Endothelial cell of umbilical vein (primary cell): Measurements from ENCODE around the gene ZNF282. TPM values are rescaled to one million over a fixed set of nuclear protein-coding genes. Genes with fewer than 3 reads are reported as not detected.

ENCODE experiments used
- BruUV-seq: library from RNA; stranded (reverse); fragments of 400-500 nt; replicated peaks from 2 replicates; lab custom pipeline; 2021; lab: Mats Ljungman, UMichigan
- CTCF ChIA-PET: fragments of 300-600, 350-600 bp; sonication (Branson Sonifier 250); formaldehyde crosslinking; loops from one replicate; lab custom pipeline; 2021; ENCODE audit warnings: antibody characterized with exemption, inconsistent platforms; lab: Charles Lee
- POLR2A ChIA-PET: fragments of 300-600, 350-600 bp; sonication (Branson Sonifier 250); formaldehyde crosslinking; loops from one replicate; lab custom pipeline; 2021; ENCODE audit warnings: antibody characterized with exemption, inconsistent platforms; lab: Charles Lee
- DNase-seq: peaks from one replicate; pipeline ENCODE4 v3.0.0-alpha.2; 2011; ENCODE audit warnings: low read depth, low spot score
- FAIRE-seq: peaks from 2 replicates; lab custom pipeline; 2011; peaks lifted over from hg19 to GRCh38; lab: Jason Lieb, UNC
- H2AFZ ChIP-seq: 2 replicates; pipeline ENCODE4 v1.6.0; 2012; ENCODE audit warnings: low read depth, low read length, control low read depth, inconsistent platforms
- H3K27ac ChIP-seq: 2 replicates; pipeline ENCODE4 v1.5.1; 2011; ENCODE audit warnings: low read depth, mild to moderate bottlenecking, control low read depth, low read length, moderate library complexity; ENCODE audit not compliant: insufficient read depth
- H3K27me3 ChIP-seq, 2 experiments: 2 replicates each; pipeline versions ENCODE4 v1.6.0 to v1.6.1; 2011; ENCODE audit warnings: low read length in 2 of 2, mixed read lengths in 1 of 2; ENCODE audit not compliant: control insufficient read depth in 2 of 2, insufficient read depth in 2 of 2
- H3K36me3 ChIP-seq, 2 experiments: 2 replicates in 1 of 2; 3 replicates in 1 of 2; pipeline ENCODE4 v1.5.1; 2011; ENCODE audit warnings: low read length in 2 of 2, mild to moderate bottlenecking in 1 of 2, moderate library complexity in 1 of 2; ENCODE audit not compliant: control insufficient read depth in 2 of 2, insufficient read depth in 2 of 2; ENCODE audit errors: extremely low read depth in 1 of 2
- H3K4me1 ChIP-seq: 3 replicates; pipeline ENCODE4 v1.5.1; 2011; ENCODE audit warnings: mild to moderate bottlenecking, low read length; ENCODE audit not compliant: control insufficient read depth, insufficient read depth; ENCODE audit errors: extremely low read depth
- H3K4me2 ChIP-seq: 2 replicates; pipeline ENCODE4 v1.6.1; 2011; ENCODE audit warnings: low read length, control low read depth, mixed read lengths; ENCODE audit not compliant: insufficient read depth
- H3K4me3 ChIP-seq, 3 experiments: fragments of 200-600 bp in 1 of 3; sonication (generic), shearing (Covaris generic) in 1 of 3; replicated peaks in 1 of 3; 2 replicates each; pipeline ENCODE4 v1.5.1; 2011 to 2016; ENCODE audit warnings: control low read depth in 3 of 3, low read length in 3 of 3, mild to moderate bottlenecking in 2 of 3, inconsistent platforms in 1 of 3, low read depth in 1 of 3, moderate library complexity in 1 of 3; ENCODE audit not compliant: insufficient read depth in 1 of 3
- H3K79me2 ChIP-seq: 2 replicates; pipeline ENCODE4 v1.6.0; 2012; ENCODE audit warnings: low read length, inconsistent platforms; ENCODE audit not compliant: control insufficient read depth, insufficient read depth
- H3K9ac ChIP-seq: replicated peaks from 2 replicates; pipeline ENCODE3; 2011; ENCODE audit warnings: low read length, control low read depth; ENCODE audit not compliant: insufficient read depth; ENCODE audit errors: extremely low read depth
- H3K9me1 ChIP-seq: replicated peaks from 3 replicates; pipeline ENCODE4 v1.6.0; 2011; ENCODE audit warnings: mild to moderate bottlenecking, low read length; ENCODE audit not compliant: control insufficient read depth, insufficient read depth; ENCODE audit errors: extremely low read depth
- H3K9me3 ChIP-seq: replicated peaks from 2 replicates; pipeline ENCODE4 v1.5.1; 2012; ENCODE audit warnings: low read length, inconsistent platforms; ENCODE audit not compliant: control insufficient read depth, insufficient read depth
- H4K20me1 ChIP-seq: replicated peaks from 2 replicates; pipeline ENCODE3; 2011; ENCODE audit warnings: mild to moderate bottlenecking, low read length; ENCODE audit not compliant: control insufficient read depth, insufficient read depth; ENCODE audit errors: extremely low read depth
- CTCF ChIP-seq, 2 donors: IDR thresholded peaks; 1 replicate in 1 of 2; 2 replicates in 1 of 2; pipeline ENCODE4 v1.5.1; 2011; ENCODE audit warnings: low read length in 2 of 2, mild to moderate bottlenecking in 2 of 2, moderate library complexity in 2 of 2, control low read depth in 1 of 2, inconsistent platforms in 1 of 2, low read depth in 1 of 2; ENCODE audit not compliant: insufficient read depth in 1 of 2; ENCODE audit errors: extremely low read depth in 1 of 2
- EZH2 ChIP-seq: IDR thresholded peaks from 2 replicates; pipeline ENCODE4 v1.6.1; 2012; ENCODE audit warnings: borderline replicate concordance, low read depth, mild to moderate bottlenecking, moderate library complexity, low read length, inconsistent platforms; ENCODE audit not compliant: severe bottlenecking
- FOS ChIP-seq: IDR thresholded peaks from 2 replicates; pipeline ENCODE4 v1.6.1; 2011; ENCODE audit warnings: mild to moderate bottlenecking, low read length, moderate library complexity, borderline replicate concordance; ENCODE audit not compliant: insufficient read depth
- GATA2 ChIP-seq: IDR thresholded peaks from 2 replicates; pipeline ENCODE4 v1.7.0; 2011; ENCODE audit warnings: low read depth, mild to moderate bottlenecking, moderate library complexity, mixed read lengths, low read length; ENCODE audit not compliant: insufficient read length, insufficient read depth
- JUN ChIP-seq: IDR thresholded peaks from 2 replicates; pipeline ENCODE4 v1.6.1; 2011; ENCODE audit warnings: borderline replicate concordance, low read depth; ENCODE audit not compliant: insufficient read length, insufficient read depth
- MAX ChIP-seq: IDR thresholded peaks from 2 replicates; pipeline ENCODE4 v1.6.1; 2011; ENCODE audit not compliant: insufficient read depth, insufficient read length
- MYC ChIP-seq: IDR thresholded peaks from one replicate; pipeline ENCODE4 v1.6.1; 2011; ENCODE audit warnings: mild to moderate bottlenecking, low read depth, low read length
- POLR2A ChIP-seq: IDR thresholded peaks from 2 replicates; pipeline ENCODE4 v1.6.1; 2012; ENCODE audit warnings: low read depth, mild to moderate bottlenecking, control low read depth, low read length
- POLR2AphosphoS5 ChIP-seq: IDR thresholded peaks from 2 replicates; pipeline ENCODE4 v1.6.1; 2012; ENCODE audit warnings: low read depth, mild to moderate bottlenecking, control low read depth, low read length, moderate library complexity; ENCODE audit not compliant: insufficient read depth
- dilution Hi-C: fragments of 300-500 bp; cut with MboI; formaldehyde crosslinking; loops from one replicate; pipeline ENCODE4 v1.15.0; 2019; ENCODE audit warnings: low sequenced_read_pairs; ENCODE audit not compliant: extremely low pct_ligation_motif_present
- intact Hi-C: fragments of 100-400 bp; cut with micrococcal nuclease; formaldehyde crosslinking; loops from one replicate; pipeline ENCODE4 v1.10.0; 2022
- polyA plus RNA-seq, 4 experiments: library from polyadenylated mRNA; depleted of rRNA in 3 of 4; stranded (reverse) in 3 of 4; unstranded in 1 of 4; fragments of >200 nt; gene quantifications; 2 replicates each; pipeline versions ENCODE4 v1.2.1 to v1.2.3, GENCODE V29; 2011 to 2012; ENCODE audit warnings: missing spikeins in 1 of 4
- total RNA-seq: library from RNA; stranded (reverse); gene quantifications from 2 replicates; pipeline ENCODE4 v1.2.3, GENCODE V29; 2021

Gene ZNF282
- total and polyA plus RNA-seq, 2 donors (not counting 3 experiments of a cell fraction or from before 2014, with no cell fraction given), result 20.0 to 34.4 TPM

DNA sequence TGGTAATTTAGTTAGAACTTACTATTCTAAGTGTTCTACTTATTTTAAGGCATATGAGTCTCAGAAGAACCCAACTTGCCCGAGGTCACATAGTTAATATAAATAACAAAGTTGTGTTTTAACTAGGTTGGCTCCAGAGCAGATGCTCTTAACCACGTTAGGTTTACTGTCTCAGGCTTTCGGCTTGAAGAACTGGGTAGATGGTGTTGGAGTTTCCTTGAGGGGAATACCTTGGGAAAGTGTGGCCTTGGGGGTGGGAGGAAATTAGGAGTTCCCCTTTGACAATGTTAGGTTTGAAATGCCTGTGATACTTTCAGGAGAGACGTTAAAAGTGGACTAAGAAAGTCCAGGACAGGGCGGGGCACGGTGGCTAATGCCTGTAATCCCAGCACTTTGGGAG, 38.4 kb upstream of the ZNF282 start:
- CTCF ChIA-PET, result interaction anchor here (1.4 kb wide), 1 partner anchor 10 kb away, joined by 4 read pairs; the partner anchor contains the start of gene ZNF398
- H3K4me3 ChIP-seq, result no peak overlapping the region
- intact Hi-C loops, result no loop called here

More for the DNA sequence above, 38.4 kb upstream of the ZNF282 start:
- FAIRE-seq (no peak), DNase-seq (no peak)
- Histone ChIP-seq H3K9me1 (no peaks in the 10 kb centered on the region), H3K4me2 (no peak overlapping the region), H3K27ac (no peak overlapping the region), H3K36me3 (peaks cover 2% of the 10 kb centered on the region in 2 experiments), H3K9ac (no peak overlapping the region), H3K27me3 (no peaks in the 10 kb centered on the region), H3K79me2 (peaks cover 24% of the 10 kb centered on the region), H2AFZ (no peak overlapping the region), H3K9me3 (no peaks in the 10 kb centered on the region), H4K20me1 (no peaks in the 10 kb centered on the region), H3K4me1 (peaks cover 8% of the 10 kb centered on the region)
- BruUV-seq, result no TSS peak
- dilution Hi-C loops, result no loop called here
- POLR2A ChIA-PET, result no interaction called here
- no peak for TF ChIP-seq EZH2
- TF ChIP-seq CTCF (IDR thresholded peaks at IDR 0.05; ENCODE audit: extremely low read depth in 1 of 2, insufficient read depth in 1 of 2, low read depth in 1 of 2, low read length in 2 of 2), result no peak
- no peak for TF ChIP-seq POLR2A
- no peak for TF ChIP-seq FOS
- no peak for TF ChIP-seq JUN
- no peak for TF ChIP-seq POLR2AphosphoS5
- no peak for TF ChIP-seq GATA2
- TF ChIP-seq MAX, result no peak
- no peak for TF ChIP-seq MYC
